GM19468 (cell line): Measurements from ENCODE around the gene KLK15.
A peak's percentile ranks its signal among the peaks of the same experiment; 100 is the strongest.

Experiments
- ATAC-seq: cut with Tn5 transposase; IDR thresholded peaks from one replicate; pipeline ENCODE4 v1.9.1; 2021; ENCODE audit warnings: mild to moderate bottlenecking, moderate library complexity, moderate number of reproducible peaks; ENCODE audit not compliant: unreplicated experiment; ENCODE audit errors: extremely low read depth

Gene KLK15

GRCh38 chr19:50844296-50844935 is 11.0 kb upstream of the KLK15 start:
- no peak for ATAC-seq

GRCh38 chr19:50843701-50844221 is 10.4 kb upstream of the KLK15 start:
- ATAC-seq: no peak

- ATAC-seq: no peak
These were observed 9.8 kb upstream of the KLK15 start for GRCh38 chr19:50843205-50843604.

GRCh38 chr19:50842130-50842529 is 8.8 kb upstream of the KLK15 start:
- ATAC-seq: no peak

GRCh38 chr19:50839712-50840655 is 6.6 kb upstream of the KLK15 start:
- no peak for ATAC-seq

DNA sequence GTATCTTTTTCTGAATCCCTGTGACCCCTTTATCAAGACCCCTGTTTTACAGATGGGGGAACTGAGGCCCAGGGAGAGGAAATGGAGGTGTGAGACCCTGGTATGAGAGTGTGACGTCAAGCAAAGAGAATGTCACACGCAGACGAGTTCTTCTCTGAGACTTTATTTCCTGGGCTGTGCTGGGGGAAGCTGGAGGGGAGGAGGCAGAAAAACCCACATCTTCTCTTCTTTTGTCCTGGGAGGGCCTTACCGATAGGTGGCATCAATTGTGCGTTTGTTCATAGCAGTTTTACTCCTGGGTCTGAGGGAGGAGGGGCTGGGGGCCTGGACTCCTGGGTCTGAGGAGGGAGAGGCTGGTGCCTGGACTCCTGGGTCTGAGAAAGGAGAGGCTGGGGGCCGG is 4.9 kb upstream of the KLK15 start:
- no peak for ATAC-seq

GRCh38 chr19:50837300-50837699 is 3.9 kb upstream of the KLK15 start:
- ATAC-seq: no peak

- ATAC-seq: no peak
These were observed 3.3 kb upstream of the KLK15 start for GRCh38 chr19:50836543-50837195.

DNA sequence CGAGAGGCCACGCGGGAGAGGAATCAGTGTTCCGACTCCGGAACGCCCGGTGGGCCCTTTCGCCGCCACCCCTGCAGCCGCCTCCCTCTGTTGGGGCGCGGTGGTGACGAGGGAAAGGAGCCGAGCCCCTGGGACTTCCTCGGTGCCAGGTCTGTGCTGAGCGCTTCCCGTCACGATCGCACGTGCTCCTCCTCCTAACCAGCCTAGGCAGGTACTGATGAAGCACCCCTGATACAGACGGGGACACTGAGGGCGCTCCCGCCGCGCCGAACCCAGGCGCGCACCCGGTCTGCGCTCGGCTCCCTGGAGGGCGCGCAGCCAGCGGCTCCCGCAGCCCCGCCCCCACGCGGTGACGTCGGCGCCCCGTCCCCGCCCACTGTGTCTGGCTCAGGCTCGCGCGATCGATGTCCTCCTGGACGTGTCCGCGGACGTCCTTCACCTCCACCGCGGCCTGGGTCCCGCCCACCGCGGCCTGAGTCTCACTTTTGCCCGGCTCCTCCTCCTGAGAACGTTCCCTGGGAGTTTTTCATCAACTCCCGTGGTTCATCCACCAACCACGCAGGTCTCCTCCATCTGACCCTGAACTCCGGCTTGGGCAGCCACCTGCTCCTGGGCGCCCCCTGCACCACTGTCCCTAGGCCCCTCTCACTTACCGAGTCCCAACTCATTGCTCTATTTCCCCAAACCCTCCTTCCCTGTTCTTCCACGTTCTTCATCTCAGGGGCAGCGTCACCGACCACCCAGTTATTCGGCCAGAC is 2.6 kb upstream of the KLK15 start:
- ATAC-seq: peak; percentile 63

- no peak for ATAC-seq
These were observed 1.9 kb upstream of the KLK15 start for GRCh38 chr19:50835103-50835784.

- no peak for ATAC-seq
These were observed 411 bp upstream of the KLK15 start for GRCh38 chr19:50833802-50834167.

DNA sequence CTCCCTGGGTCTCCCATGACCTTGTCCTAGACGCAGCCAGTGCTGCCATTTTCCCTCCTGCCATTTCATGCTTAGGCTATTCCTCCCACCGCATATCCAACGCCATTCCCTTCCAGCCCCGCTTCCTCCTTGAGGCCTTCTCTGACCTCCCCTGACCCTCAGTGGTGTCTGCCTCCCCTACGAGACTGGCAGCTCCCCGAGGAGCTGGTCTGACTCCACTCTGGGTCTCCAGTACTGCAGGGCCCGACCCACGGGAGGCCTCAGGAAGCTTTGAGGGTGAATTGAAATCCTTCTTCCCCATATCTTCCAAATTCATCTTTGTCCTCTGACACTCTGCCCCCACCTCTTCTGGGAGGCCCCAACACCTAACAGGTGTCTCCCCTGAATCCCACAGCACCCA is 708 bp downstream of the KLK15 start:
- ATAC-seq: no peak

DNA sequence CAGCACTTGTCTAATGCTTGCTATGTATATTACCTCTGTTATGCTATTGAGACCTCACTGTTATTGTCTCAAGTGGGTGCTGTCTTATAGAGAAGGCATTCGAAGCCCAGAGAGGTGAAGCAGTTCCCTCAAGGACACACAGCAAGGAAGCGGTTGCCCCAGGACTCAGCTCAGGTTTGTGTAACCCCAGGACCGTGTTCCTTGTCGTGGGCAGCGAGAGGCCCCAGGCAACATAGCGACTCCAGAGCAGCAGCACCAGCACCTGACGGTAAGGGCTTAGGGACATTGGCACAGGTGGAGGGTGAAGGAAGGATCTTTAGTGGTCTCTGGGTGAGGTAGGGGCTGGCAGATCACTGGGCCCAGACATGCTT is 2.4 kb downstream of the KLK15 start:
- no peak for ATAC-seq

GRCh38 chr19:50830266-50831025 is 2.9 kb downstream of the KLK15 start:
- ATAC-seq: no peak

- no peak for ATAC-seq
These were observed 3.6 kb downstream of the KLK15 start for GRCh38 chr19:50829801-50830200.

- ATAC-seq: no peak
These were observed 5.9 kb downstream of the KLK15 start for GRCh38 chr19:50827476-50827875.

DNA sequence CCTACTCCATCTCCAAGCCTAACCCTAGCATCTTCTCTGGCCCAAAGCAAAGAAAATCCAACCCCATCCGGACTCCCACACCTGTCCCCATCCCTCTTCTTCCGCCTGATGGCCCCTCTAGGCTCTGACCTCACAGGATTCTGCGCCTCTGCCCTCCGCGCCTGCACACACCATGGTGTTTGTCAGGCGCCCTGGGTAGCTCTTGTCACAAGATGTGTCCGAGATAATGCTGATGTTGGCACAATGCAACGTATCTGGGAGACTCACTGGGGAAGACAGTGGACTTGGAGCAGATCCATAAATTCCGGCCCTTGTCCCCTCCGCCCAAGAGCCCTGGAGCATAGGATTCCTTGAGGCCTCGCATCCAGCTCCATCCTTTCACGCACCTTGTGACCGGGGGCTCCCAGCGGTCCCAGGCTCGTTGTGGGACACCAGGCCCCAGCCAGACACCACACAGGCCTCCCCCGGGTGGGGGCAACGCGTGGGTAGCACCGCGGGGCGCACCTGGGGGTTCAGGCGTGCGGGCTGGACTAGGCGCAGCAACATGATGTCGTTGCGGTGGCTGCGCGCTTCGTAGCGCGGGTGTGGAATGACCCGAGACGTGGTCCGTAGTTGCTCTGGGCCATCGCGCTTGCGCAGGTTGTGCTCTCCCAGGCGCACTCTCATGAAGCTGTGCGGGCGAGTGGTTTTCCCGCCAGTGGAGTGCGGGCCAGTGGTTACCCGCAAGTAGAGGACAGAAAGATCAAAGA is 6.7 kb downstream of the KLK15 start:
- ATAC-seq: no peak

- no peak for ATAC-seq
These were observed 9.9 kb downstream of the KLK15 start, which contains the start of gene KLK1 for GRCh38 chr19:50823389-50824042. Gene KLK1 (minus strand): TSS chr19:50823787. CDS start chr19:50823748, 39 bp downstream.
